Peyer's patch (tissue), 4 donors: ENCODE measurements around the gene BCS1L. TPM values are rescaled to one million over a fixed set of nuclear protein-coding genes. Genes with fewer than 3 reads are reported as not detected.

ENCODE experiments used
- DNase-seq, 3 donors: peaks; one replicate each; pipeline ENCODE4 v3.0.0-alpha.2; 2017 to 2019
- H3K27ac ChIP-seq, 4 donors: fragments of 200-600 bp; sonication (generic); one replicate each; pipeline ENCODE4 v1.5.1; 2016 to 2019
- H3K27me3 ChIP-seq, 2 donors: fragments of 200-600 bp; sonication (generic); one replicate each; pipeline ENCODE4 v1.5.1; 2019
- H3K36me3 ChIP-seq, 3 donors: fragments of 200-600 bp; sonication (generic); one replicate each; pipeline ENCODE4 v1.5.1; 2016 to 2019
- H3K4me1 ChIP-seq, 4 donors: fragments of 200-600 bp; sonication (generic); one replicate each; pipeline ENCODE4 v1.5.1; 2016 to 2019
- H3K4me3 ChIP-seq, 4 donors: fragments of 200-600 bp; sonication (generic); 1 replicate in 3 of 4; 2 replicates in 1 of 4; pipeline ENCODE4 v1.5.1; 2016 to 2019; ENCODE audit warnings: mild to moderate bottlenecking in 1 of 4
- H3K9me3 ChIP-seq, 4 donors: fragments of 200-600 bp; sonication (generic); one replicate each; pipeline ENCODE4 v1.5.1; 2016 to 2019; ENCODE audit warnings: mild to moderate bottlenecking in 1 of 4
- CTCF ChIP-seq, 6 experiments: fragments of 450-650 bp in 4 of 6; fragments of 200-600 bp in 2 of 6; sonication (generic) in 1 of 6; IDR thresholded peaks; one replicate each; pipeline ENCODE4 v1.5.1; 2017 to 2019; ENCODE audit warnings: antibody characterized with exemption in 6 of 6, mild to moderate bottlenecking in 3 of 6, moderate library complexity in 1 of 6
- POLR2A ChIP-seq, 2 donors: fragments of 450-650 bp; IDR thresholded peaks; one replicate each; pipeline ENCODE4 v1.5.1; 2017; ENCODE audit warnings: antibody characterized with exemption in 2 of 2, mild to moderate bottlenecking in 2 of 2, moderate library complexity in 2 of 2
- total RNA-seq, 4 donors: library from RNA; depleted of rRNA; stranded (reverse); fragments of >200 nt; gene quantifications; one replicate each; pipeline ENCODE4 v1.1.0, GENCODE V29; 2016

Gene BCS1L
- total RNA-seq, 4 donors from 2014 or later, result 22.2 to 155 (median 39.9) TPM

GRCh38 chr2:218642121-218642656 lies 17.3 kb upstream of the BCS1L start:
- Histone ChIP-seq H3K4me3 (no peak overlapping the region), H3K36me3 (peaks cover 0 to 89% (median 0%) of the 10 kb centered on the region in 3 donors)
- TF ChIP-seq POLR2A (IDR thresholded peaks at IDR 0.05), result no peak
- TF ChIP-seq CTCF (IDR thresholded peaks at IDR 0.05), result no peak

GRCh38 chr2:218642786-218643185 lies 16.7 kb upstream of the BCS1L start:
- peaks cover 0 to 88% (median 0%) of the 10 kb centered on the region in 3 donors for H3K36me3 ChIP-seq
- no peaks in the 10 kb centered on the region for H3K4me1 ChIP-seq
- H3K4me3 ChIP-seq, result no peak overlapping the region
- H3K27ac ChIP-seq, result no peak overlapping the region
- no peak for DNase-seq
- TF ChIP-seq CTCF (IDR thresholded peaks at IDR 0.05) (no peak), POLR2A (IDR thresholded peaks at IDR 0.05) (no peak)
- H3K9me3 ChIP-seq, result no peaks in the 10 kb centered on the region
- H3K27me3 ChIP-seq, result no peaks in the 10 kb centered on the region

More at GRCh38 chr2:218642121-218642656, 17.3 kb upstream of the BCS1L start:
- no peak for DNase-seq
- H3K4me1 ChIP-seq, result no peaks in the 10 kb centered on the region
- H3K27ac ChIP-seq, result no peak overlapping the region
- no peaks in the 10 kb centered on the region for H3K27me3 ChIP-seq
- no peaks in the 10 kb centered on the region for H3K9me3 ChIP-seq

GRCh38 chr2:218643751-218644310 lies 15.7 kb upstream of the BCS1L start:
- Histone ChIP-seq H3K9me3 (no peaks in the 10 kb centered on the region), H3K27me3 (no peaks in the 10 kb centered on the region), H3K4me3 (no peak overlapping the region), H3K4me1 (no peaks in the 10 kb centered on the region), H3K27ac (no peak overlapping the region), H3K36me3 (peaks cover 0 to 88% (median 0%) of the 10 kb centered on the region in 3 donors)
- TF ChIP-seq CTCF (IDR thresholded peaks at IDR 0.05) (no peak), POLR2A (IDR thresholded peaks at IDR 0.05) (no peak)
- no peak for DNase-seq

- no peak for DNase-seq
- no peaks in the 10 kb centered on the region for H3K4me1 ChIP-seq
- no peaks in the 10 kb centered on the region for H3K9me3 ChIP-seq
- TF ChIP-seq CTCF (IDR thresholded peaks at IDR 0.05), result no peak
- no peak for TF ChIP-seq POLR2A (IDR thresholded peaks at IDR 0.05)
- no peak overlapping the region for H3K4me3 ChIP-seq
- no peak overlapping the region for H3K27ac ChIP-seq
- H3K36me3 ChIP-seq, result peaks cover 0 to 88% (median 0%) of the 10 kb centered on the region in 3 donors
- H3K27me3 ChIP-seq, result no peaks in the 10 kb centered on the region
These were observed 14.8 kb upstream of the BCS1L start for GRCh38 chr2:218644721-218645120.

GRCh38 chr2:218645126-218645525 lies 14.4 kb upstream of the BCS1L start:
- Histone ChIP-seq H3K36me3 (peaks cover 0 to 86% (median 0%) of the 10 kb centered on the region in 3 donors), H3K4me3 (no peak overlapping the region), H3K4me1 (no peaks in the 10 kb centered on the region), H3K27me3 (no peaks in the 10 kb centered on the region), H3K9me3 (no peaks in the 10 kb centered on the region), H3K27ac (no peak overlapping the region)
- TF ChIP-seq CTCF (IDR thresholded peaks at IDR 0.05), result no peak
- DNase-seq, result no peak
